ENCODE measurements around the gene HSPA1B.

HSPA1B gene

DNA sequence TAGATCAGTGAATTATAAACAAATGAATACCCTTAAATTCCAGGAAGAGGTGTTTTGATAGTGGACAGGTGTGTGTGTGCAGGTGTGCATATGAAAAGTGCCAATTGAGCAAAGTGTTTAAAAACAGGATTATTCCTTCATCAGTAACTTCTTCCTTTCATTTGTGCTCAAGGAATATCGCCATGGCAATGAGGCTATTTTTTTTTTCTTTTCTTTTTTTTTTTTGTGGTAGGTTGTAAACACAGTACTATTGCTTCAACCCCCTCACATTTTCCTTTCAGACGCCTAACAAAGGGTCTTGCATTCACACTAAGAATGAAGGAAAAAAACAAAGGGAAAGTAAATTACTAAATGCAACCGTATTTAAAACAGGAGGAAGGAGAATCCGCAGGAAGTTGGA, 2.0 kb upstream of the HSPA1B start:
- no peak overlapping the region for H3K4me3 ChIP-seq
- H3K4me2 ChIP-seq = peak overlapping the region; percentile 96
- no peak for TF ChIP-seq Cebpa-rat (IDR thresholded peaks at IDR 0.05)
- H4K20me1 ChIP-seq = no peaks in the 10 kb centered on the region
- H3K27me3 ChIP-seq = no peaks in the 10 kb centered on the region
- no peaks in the 10 kb centered on the region for H3K9me3 ChIP-seq
- H3K9ac ChIP-seq = no peak overlapping the region
- H3K27ac ChIP-seq = no peak overlapping the region
- H3K36me3 ChIP-seq = no peaks in the 10 kb centered on the region
- H3K4me1 ChIP-seq = peaks cover 43% of the 10 kb centered on the region

DNA sequence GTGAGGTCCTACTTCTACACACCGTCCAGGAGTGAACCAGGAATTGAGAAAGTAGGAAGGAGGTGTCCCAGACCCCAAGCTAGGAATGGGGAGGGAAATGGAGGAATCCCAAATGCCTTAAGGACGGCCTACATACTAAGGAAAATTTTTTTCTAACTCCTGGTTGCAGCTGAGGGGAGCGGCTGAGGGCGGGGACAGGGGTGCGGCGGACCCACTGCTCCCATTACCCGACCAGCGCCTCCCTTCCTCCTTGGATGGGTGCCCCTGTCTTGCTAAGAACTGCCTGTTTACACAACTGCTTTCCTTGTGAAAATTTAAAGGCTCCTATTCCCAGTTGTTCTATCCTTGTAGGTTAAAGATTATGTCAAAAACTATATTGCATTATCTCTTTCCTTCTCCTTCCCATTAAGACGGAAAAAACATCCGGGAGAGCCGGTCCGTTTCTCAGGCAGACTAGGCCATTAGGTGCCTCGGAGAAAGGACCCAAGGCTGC, 699 bp upstream of the HSPA1B start:
- H3K4me2 ChIP-seq = peak overlapping the region; percentile 96
- peak overlapping the region; percentile 91 for H3K27ac ChIP-seq
- H3K4me1 ChIP-seq = peaks cover 45% of the 10 kb centered on the region
- no peak for TF ChIP-seq Cebpa-rat (IDR thresholded peaks at IDR 0.05)
- H3K9me3 ChIP-seq = no peaks in the 10 kb centered on the region
- H3K4me3 ChIP-seq = peak overlapping the region; percentile 75
- peak overlapping the region; percentile 79 for H3K9ac ChIP-seq
- H3K27me3 ChIP-seq = no peaks in the 10 kb centered on the region
- no peaks in the 10 kb centered on the region for H4K20me1 ChIP-seq
- no peaks in the 10 kb centered on the region for H3K36me3 ChIP-seq

DNA sequence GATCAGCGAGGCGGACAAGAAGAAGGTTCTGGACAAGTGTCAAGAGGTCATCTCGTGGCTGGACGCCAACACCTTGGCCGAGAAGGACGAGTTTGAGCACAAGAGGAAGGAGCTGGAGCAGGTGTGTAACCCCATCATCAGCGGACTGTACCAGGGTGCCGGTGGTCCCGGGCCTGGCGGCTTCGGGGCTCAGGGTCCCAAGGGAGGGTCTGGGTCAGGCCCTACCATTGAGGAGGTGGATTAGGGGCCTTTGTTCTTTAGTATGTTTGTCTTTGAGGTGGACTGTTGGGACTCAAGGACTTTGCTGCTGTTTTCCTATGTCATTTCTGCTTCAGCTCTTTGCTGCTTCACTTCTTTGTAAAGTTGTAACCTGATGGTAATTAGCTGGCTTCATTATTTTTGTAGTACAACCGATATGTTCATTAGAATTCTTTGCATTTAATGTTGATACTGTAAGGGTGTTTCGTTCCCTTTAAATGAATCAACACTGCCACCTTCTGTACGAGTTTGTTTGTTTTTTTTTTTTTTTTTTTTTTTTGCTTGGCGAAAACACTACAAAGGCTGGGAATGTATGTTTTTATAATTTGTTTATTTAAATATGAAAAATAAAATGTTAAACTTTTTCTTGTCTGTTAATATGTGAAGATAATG, 2.2 kb downstream of the HSPA1B start:
- Histone ChIP-seq H3K27ac (peak overlapping the region; percentile 72), H3K9me3 (no peaks in the 10 kb centered on the region), H3K9ac (peak overlapping the region; percentile 79), H3K36me3 (no peaks in the 10 kb centered on the region), H4K20me1 (no peaks in the 10 kb centered on the region), H3K4me1 (peaks cover 49% of the 10 kb centered on the region), H3K4me3 (peak overlapping the region; percentile 73), H3K27me3 (no peaks in the 10 kb centered on the region), H3K4me2 (peak overlapping the region; percentile 96)
- TF ChIP-seq Cebpa-rat (IDR thresholded peaks at IDR 0.05) = no peak

DNA sequence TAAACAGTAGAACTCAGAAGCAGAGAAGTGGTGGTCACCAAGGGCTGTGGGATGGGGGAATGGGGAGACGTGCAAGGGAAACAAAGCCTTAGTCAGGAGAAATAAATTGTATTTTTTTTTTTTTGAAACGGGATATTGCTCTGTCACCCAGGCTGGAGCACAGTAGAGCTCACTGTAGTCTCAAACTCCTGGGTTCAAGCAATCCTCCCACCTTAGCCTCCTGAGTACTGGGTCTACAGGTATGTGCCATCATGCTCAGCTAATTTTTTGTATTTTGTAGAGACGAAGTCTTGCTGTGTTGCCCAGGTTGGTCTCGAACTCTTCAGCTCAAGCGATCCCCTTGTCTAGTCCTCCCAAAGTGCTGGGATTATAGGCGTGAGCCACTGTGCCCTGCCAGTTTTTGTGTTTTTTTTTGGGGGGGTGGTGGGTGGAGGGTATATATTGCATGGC, 3.4 kb downstream of the HSPA1B start:
- Histone ChIP-seq H3K9me3 (no peaks in the 10 kb centered on the region), H3K9ac (peak overlapping the region; percentile 79), H4K20me1 (peaks cover 5% of the 10 kb centered on the region), H3K4me2 (peak overlapping the region; percentile 96), H3K4me3 (peak overlapping the region; percentile 73), H3K27ac (peak overlapping the region; percentile 72), H3K36me3 (peaks cover under 1% of the 10 kb centered on the region; the same call in 1 of the 2 replicates), H3K4me1 (peaks cover 45% of the 10 kb centered on the region), H3K27me3 (no peaks in the 10 kb centered on the region)
- TF ChIP-seq Cebpa-rat (IDR thresholded peaks at IDR 0.05) = no peak

DNA sequence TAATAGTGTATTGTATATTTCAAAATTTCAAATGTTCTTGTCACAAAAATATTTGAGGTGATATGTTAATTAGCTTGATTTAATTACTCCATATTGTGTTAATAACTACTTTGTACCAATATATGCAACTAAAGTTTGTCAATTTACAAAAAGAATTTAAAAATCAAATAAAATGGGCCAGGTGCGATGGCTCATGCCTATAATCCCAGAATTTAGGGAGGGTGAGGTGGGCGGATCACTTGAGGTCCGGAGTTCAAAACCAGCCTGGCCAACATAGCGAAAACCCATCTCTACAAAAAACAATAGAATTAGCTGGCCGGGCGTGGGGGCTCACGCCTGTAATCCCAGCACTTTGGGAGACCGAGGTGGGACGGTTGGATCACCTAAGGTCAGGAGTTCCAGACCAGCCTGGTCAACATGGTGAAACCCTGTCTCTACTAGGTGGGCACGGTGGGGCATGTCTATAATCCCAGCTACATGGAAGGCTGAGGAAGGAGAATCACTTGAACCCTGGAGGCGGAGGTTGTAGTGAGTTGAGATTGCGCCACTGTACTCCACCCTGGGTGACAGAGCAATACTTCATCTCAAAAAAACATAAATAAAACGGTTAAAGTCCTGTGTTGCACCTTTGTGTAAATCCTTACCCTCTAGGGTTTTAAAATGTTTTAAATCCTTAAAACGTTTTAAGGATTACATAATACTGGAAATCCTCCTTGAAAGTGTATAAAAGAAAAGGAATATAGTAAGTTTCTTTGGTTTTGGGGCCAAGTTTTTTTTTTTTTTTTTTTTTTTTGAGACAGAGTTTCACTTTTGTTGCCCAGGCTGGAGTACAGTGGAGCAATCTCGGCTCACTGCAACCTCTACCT, 4.0 kb downstream of the HSPA1B start:
- Histone ChIP-seq H3K4me2 (peak overlapping the region; percentile 96), H4K20me1 (peaks cover 12% of the 10 kb centered on the region), H3K9ac (peak overlapping the region; percentile 79), H3K27ac (no peak overlapping the region; the same call in none of the 2 replicates), H3K27me3 (no peaks in the 10 kb centered on the region), H3K9me3 (no peaks in the 10 kb centered on the region), H3K36me3 (peaks cover 7% of the 10 kb centered on the region), H3K4me1 (peaks cover 39% of the 10 kb centered on the region), H3K4me3 (peak overlapping the region; percentile 73)
- TF ChIP-seq Cebpa-rat (IDR thresholded peaks at IDR 0.05) = no peak

DNA sequence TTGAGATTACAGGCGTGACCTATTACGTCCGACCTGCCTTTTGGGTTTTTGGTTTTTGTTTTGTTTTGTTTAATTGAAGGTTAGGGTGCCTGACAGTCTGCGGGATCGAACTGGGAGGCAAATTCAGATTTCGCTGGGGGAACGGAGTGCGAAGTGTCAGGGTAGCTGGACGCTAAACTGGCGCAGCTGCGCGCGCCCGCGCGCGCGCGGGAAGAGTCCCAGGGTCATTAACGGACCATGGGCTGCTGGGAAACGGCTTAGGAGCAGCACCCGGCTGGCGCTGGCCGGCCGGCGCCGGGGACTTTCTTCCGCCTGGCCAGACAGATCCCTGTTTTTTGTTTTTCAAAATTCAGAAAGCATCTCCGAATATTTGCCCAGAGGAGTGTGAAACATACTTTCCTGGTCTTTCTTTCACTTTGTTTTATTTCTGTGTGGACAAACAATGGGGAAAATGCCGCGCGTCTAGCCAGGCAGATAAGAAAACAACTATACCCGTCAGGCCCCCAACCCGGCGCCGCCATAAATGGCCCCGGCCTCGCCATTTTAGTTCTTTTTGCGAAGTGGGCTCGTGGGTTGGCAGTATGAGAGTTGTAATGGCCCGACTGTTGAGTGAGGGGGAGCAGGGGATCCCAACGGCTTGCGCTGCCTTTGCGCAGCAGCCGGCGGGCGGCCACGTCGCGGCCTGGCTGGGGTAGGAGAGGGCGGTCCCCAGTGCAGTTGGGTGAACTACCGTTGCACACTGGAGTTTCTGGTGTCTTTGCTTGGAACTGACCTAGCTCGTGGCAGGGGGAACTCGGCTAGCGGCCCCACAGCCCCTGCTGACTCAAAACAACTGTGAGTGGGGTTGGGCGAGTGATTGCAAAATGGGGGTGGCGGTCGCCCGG, 7.1 kb downstream of the HSPA1B start:
- H3K4me3 ChIP-seq = peak overlapping the region; percentile 83
- no peaks in the 10 kb centered on the region for H3K27me3 ChIP-seq
- H3K36me3 ChIP-seq = peaks cover 38% of the 10 kb centered on the region
- peak overlapping the region; percentile 98 for H3K27ac ChIP-seq
- peak overlapping the region; percentile 97 for H3K9ac ChIP-seq
- no peaks in the 10 kb centered on the region for H3K9me3 ChIP-seq
- peak overlapping the region; percentile 96 for H3K4me2 ChIP-seq
- peaks cover 65% of the 10 kb centered on the region for H3K4me1 ChIP-seq
- TF ChIP-seq Cebpa-rat (IDR thresholded peaks at IDR 0.05) = no peak
- H4K20me1 ChIP-seq = peaks cover 42% of the 10 kb centered on the region

DNA sequence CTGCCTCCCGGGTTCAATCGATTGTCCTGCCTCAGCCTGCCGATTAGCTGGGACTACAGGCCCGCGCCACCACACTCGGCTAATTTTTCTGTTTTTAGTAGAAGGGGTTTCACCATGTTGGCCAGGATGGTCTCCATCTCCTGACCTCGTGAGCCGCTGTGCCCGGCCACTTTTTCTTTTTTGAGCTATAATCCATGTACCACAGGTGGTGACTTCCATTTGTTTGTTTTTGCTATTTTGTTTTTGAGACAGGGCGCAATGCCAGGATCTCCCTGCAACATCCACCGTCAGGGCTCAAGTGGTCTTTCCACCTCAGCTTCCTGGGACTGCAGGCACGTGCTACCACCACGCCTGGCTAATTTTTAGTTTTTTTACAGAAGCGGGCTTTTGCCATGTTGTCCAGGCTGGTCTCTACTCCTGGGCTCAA, 8.5 kb downstream of the HSPA1B start:
- peak overlapping the region; percentile 98 for H3K27ac ChIP-seq
- H3K4me3 ChIP-seq = peak overlapping the region; percentile 83
- H3K9ac ChIP-seq = peak overlapping the region; percentile 97
- TF ChIP-seq Cebpa-rat (IDR thresholded peaks at IDR 0.05) = no peak
- peaks cover 52% of the 10 kb centered on the region for H3K36me3 ChIP-seq
- no peaks in the 10 kb centered on the region for H3K27me3 ChIP-seq
- H3K4me2 ChIP-seq = peak overlapping the region; percentile 96
- H4K20me1 ChIP-seq = peaks cover 57% of the 10 kb centered on the region
- no peaks in the 10 kb centered on the region for H3K9me3 ChIP-seq
- peaks cover 62% of the 10 kb centered on the region for H3K4me1 ChIP-seq

DNA sequence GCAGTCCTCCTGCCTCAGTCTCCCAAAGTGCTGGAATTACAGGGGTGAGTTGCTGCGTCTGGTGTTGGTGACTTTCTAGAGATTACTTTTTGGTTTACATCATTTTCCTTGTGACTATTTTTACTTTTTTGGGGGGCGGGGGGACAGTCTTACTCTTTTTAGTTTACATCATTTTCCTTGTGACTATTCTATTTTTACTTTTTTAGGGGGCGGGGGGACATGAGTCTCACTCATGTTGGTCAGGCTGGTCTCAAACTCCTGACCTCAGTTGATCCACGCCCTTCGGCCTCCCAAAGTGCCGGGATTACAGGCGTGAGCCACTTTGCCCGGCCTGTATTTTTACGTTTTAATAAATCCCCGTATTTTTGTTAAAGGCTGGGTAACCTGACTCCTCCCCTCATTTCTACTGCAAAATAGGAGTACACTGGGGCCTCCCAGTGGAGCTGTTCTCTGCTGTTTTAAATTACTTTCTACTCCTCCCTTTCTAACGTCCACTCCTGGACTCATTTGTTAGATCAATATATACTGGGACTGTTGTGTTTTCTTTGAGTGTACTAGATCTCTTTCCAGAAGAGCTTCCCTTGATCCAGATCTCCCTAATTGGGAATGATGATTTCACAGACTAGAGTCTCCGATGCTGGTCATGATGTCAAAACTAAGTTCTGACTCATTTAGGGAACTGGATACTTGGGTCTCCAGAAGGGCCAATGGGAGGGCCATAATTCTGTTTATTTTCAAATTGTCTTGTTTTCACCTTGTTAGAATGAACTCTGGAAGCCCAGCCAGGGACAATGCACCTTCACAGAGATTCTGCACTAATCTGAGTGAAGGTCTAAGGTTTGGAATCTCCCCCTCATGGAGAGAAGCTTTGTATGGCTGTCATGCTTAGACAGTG, 9.2 kb downstream of the HSPA1B start:
- Histone ChIP-seq H3K4me3 (peak overlapping the region; percentile 83), H3K4me1 (peaks cover 56% of the 10 kb centered on the region), H3K9me3 (no peaks in the 10 kb centered on the region), H3K27me3 (no peaks in the 10 kb centered on the region), H4K20me1 (peaks cover 63% of the 10 kb centered on the region), H3K9ac (peak overlapping the region; percentile 97), H3K36me3 (peaks cover 59% of the 10 kb centered on the region), H3K4me2 (peak overlapping the region; percentile 96), H3K27ac (peak overlapping the region; percentile 98)
- TF ChIP-seq Cebpa-rat (IDR thresholded peaks at IDR 0.05) = no peak

All from BLaER1 (cell line).